Osteoblast (primary cell): Measurements from ENCODE around the gene ZNF367. TPM values are rescaled to one million over a fixed set of nuclear protein-coding genes. Genes with fewer than 3 reads are reported as not detected.

ENCODE experiments used
- DNase-seq: peaks from one replicate; pipeline ENCODE4 v3.0.0; 2011; ENCODE audit warnings: low spot score, mixed read lengths; ENCODE audit not compliant: insufficient read length; ENCODE audit errors: missing footprints
- H2AFZ ChIP-seq: 2 replicates; pipeline ENCODE4 v1.6.0; 2011; ENCODE audit warnings: mild to moderate bottlenecking, low read length
- H3K27ac ChIP-seq: 2 replicates; pipeline ENCODE4 v1.5.1; 2011; ENCODE audit warnings: mild to moderate bottlenecking, low read depth, low read length, moderate library complexity
- H3K27me3 ChIP-seq: 2 replicates; pipeline ENCODE4 v1.6.0; 2012; ENCODE audit warnings: mild to moderate bottlenecking, control low read depth, inconsistent platforms, low read length, moderate library complexity; ENCODE audit not compliant: insufficient read depth
- H3K36me3 ChIP-seq: 2 replicates; pipeline ENCODE4 v1.5.1; 2011; ENCODE audit warnings: mild to moderate bottlenecking, low read length, control low read depth, moderate library complexity; ENCODE audit not compliant: insufficient read depth
- H3K4me1 ChIP-seq: 2 replicates; pipeline ENCODE4 v1.5.1; 2011; ENCODE audit warnings: mild to moderate bottlenecking, low read length, control low read depth, moderate library complexity; ENCODE audit not compliant: insufficient read depth
- H3K4me2 ChIP-seq: 2 replicates; pipeline ENCODE4 v1.6.0; 2011; ENCODE audit warnings: mild to moderate bottlenecking, low read length; ENCODE audit not compliant: insufficient read depth
- H3K4me3 ChIP-seq: fragments of 200-600 bp; sonication (generic); 3 replicates; pipeline ENCODE4 v1.5.1; 2012; ENCODE audit warnings: mild to moderate bottlenecking, low read length, inconsistent platforms; ENCODE audit not compliant: insufficient read depth
- H3K79me2 ChIP-seq: 2 replicates; pipeline ENCODE4 v1.6.0; 2012; ENCODE audit warnings: mild to moderate bottlenecking, low read length, control low read depth, inconsistent platforms; ENCODE audit not compliant: insufficient read depth
- H3K9me3 ChIP-seq: 2 replicates; pipeline ENCODE4 v1.5.1; 2011; ENCODE audit warnings: low read depth, low read length, control low read depth
- H4K20me1 ChIP-seq: 2 replicates; pipeline ENCODE4 v1.6.0; 2012; ENCODE audit warnings: mild to moderate bottlenecking, low read length, control low read depth; ENCODE audit not compliant: insufficient read depth
- total RNA-seq: library from RNA; depleted of rRNA; stranded (reverse); fragments of >200 nt; gene quantifications from 2 replicates; pipeline ENCODE4 v1.2.3, GENCODE V29; 2012
- TF ChIP-seq, protein P1 (sequence below): IDR thresholded peaks from 2 replicates; pipeline ENCODE4 v1.5.1; 2011; ENCODE audit warnings: mild to moderate bottlenecking, low read depth, low read length, moderate library complexity; ENCODE audit errors: extremely low read depth

Gene ZNF367
- total RNA-seq, 1 donor, result 1.4 TPM

DNA sequence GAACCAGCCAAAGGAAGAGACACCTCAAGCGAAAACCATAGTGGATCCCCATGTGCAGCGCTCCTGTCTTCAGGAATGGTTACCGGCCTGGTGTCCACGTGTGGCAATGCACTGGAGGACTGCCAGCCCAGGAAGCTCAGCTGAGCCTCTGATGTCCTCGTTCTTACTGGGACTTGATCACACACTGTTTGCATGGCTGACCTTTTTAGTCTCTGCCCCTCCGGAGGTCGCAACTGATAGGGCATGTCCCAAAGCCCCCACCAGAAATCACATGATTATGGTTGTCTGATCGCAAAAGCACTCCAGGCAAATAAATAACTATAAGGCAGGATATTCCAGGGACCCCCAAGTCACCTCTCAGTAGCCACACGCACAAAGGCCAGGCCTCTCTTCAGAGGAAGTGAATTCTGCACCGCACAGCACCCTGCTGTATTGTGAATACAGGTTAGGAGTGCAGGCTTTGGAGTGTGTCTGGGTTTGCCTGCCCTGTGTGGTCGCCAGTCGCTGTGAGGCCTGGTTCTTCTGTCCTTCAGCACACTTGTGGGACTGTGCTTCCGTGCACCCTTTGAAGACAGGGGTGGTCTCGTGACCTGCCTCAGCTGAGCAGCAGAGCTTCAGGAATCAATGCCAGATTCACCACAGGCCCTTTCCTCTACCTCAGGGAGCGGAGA is 18.4 kb upstream of the ZNF367 start:
- Histone ChIP-seq H3K27ac (no peak overlapping the region), H3K4me1 (no peaks in the 10 kb centered on the region), H3K36me3 (no peaks in the 10 kb centered on the region), H3K4me3 (no peak overlapping the region), H3K9me3 (no peaks in the 10 kb centered on the region), H3K27me3 (no peaks in the 10 kb centered on the region), H3K79me2 (no peaks in the 10 kb centered on the region), H4K20me1 (no peaks in the 10 kb centered on the region), H3K4me2 (no peak overlapping the region), H2AFZ (no peak overlapping the region)
- DNase-seq, result no peak
- TF ChIP-seq, protein P1, sequence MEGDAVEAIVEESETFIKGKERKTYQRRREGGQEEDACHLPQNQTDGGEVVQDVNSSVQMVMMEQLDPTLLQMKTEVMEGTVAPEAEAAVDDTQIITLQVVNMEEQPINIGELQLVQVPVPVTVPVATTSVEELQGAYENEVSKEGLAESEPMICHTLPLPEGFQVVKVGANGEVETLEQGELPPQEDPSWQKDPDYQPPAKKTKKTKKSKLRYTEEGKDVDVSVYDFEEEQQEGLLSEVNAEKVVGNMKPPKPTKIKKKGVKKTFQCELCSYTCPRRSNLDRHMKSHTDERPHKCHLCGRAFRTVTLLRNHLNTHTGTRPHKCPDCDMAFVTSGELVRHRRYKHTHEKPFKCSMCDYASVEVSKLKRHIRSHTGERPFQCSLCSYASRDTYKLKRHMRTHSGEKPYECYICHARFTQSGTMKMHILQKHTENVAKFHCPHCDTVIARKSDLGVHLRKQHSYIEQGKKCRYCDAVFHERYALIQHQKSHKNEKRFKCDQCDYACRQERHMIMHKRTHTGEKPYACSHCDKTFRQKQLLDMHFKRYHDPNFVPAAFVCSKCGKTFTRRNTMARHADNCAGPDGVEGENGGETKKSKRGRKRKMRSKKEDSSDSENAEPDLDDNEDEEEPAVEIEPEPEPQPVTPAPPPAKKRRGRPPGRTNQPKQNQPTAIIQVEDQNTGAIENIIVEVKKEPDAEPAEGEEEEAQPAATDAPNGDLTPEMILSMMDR, result no peak

DNA sequence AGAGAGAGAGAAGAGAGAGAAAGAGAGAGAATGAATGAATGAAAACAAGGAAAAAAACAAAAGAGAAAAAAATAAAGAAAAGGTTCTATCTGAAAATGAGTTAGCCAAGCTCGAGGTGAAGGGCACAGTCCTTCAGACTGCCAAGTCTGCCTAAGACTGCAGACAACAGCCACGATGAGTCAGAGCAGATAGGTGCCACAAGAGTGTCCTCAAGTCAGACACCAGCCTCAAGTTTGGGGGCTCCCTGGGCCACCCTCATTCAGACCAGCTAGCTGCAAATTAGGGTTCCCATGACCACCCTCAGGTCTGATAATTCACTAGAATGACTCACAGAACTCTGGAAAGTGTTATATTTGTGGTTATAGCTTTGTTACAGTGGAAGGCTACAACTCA is 17.9 kb upstream of the ZNF367 start:
- Histone ChIP-seq H3K36me3 (no peaks in the 10 kb centered on the region), H3K9me3 (no peaks in the 10 kb centered on the region), H3K79me2 (no peaks in the 10 kb centered on the region), H2AFZ (no peak overlapping the region), H3K27me3 (no peaks in the 10 kb centered on the region), H3K4me3 (no peak overlapping the region), H4K20me1 (no peaks in the 10 kb centered on the region), H3K4me1 (no peaks in the 10 kb centered on the region), H3K27ac (no peak overlapping the region), H3K4me2 (no peak overlapping the region)
- DNase-seq, result peak; percentile 57
- TF ChIP-seq, protein P1, result no peak

DNA sequence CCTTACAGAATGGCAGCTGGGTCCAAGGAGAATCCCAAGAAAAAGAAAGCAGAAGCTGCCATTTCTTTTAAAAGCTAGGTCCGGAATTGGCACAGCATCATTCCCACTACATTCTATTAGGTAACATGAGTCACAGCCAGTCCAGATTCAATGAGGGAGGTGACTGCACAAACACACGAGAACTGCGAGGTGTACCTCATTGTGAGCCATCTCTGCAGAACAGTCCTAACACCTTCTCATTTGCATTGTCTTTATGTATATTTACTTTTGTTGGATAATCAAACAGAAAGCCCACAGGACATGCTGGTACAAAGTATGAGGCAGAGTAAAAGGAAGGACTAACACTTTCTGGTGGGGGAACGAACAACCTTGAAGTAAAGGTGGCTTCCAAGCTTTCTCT is 17.2 kb upstream of the ZNF367 start:
- H3K4me2 ChIP-seq, result no peak overlapping the region
- H3K4me1 ChIP-seq, result no peaks in the 10 kb centered on the region
- H3K36me3 ChIP-seq, result no peaks in the 10 kb centered on the region
- H3K4me3 ChIP-seq, result no peak overlapping the region
- no peak for DNase-seq
- H3K79me2 ChIP-seq, result no peaks in the 10 kb centered on the region
- no peak overlapping the region for H2AFZ ChIP-seq
- H3K9me3 ChIP-seq, result no peaks in the 10 kb centered on the region
- TF ChIP-seq, protein P1, result no peak
- H3K27ac ChIP-seq, result no peak overlapping the region
- H3K27me3 ChIP-seq, result no peaks in the 10 kb centered on the region
- no peaks in the 10 kb centered on the region for H4K20me1 ChIP-seq

DNA sequence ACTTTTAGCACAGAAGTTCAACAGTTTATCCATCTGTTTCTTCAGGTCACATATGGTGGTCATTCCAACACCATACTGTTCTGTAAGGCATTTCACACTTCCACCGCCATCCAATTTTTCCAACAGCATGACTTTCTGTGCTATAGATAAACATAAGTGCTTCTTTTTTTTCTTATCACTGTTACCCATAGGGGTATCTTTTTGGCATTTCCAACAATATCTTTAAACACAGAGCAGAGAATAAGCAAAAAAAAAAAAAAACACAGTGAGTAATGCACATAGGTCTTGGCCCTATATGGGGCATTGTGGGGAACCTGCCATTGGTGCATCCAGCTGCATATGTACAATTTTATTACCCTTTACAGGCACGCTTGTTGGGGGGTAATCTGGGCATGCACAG is 12.2 kb upstream of the ZNF367 start:
- H3K4me2 ChIP-seq, result no peak overlapping the region
- TF ChIP-seq, protein P1, result no peak
- no peaks in the 10 kb centered on the region for H4K20me1 ChIP-seq
- H3K27ac ChIP-seq, result no peak overlapping the region
- H3K27me3 ChIP-seq, result no peaks in the 10 kb centered on the region
- H3K36me3 ChIP-seq, result no peaks in the 10 kb centered on the region
- DNase-seq, result no peak
- H3K4me3 ChIP-seq, result no peak overlapping the region
- no peak overlapping the region for H2AFZ ChIP-seq
- H3K4me1 ChIP-seq, result no peaks in the 10 kb centered on the region
- H3K9me3 ChIP-seq, result no peaks in the 10 kb centered on the region
- no peaks in the 10 kb centered on the region for H3K79me2 ChIP-seq
